HepG2 (cell line): Measurements from ENCODE around the gene DEGS1. TPM values are rescaled to one million over a fixed set of nuclear protein-coding genes. Genes with fewer than 3 reads are reported as not detected.

ENCODE experiments used
- ATF7 ChIP-seq, 2 experiments: fragments of 450-650 bp in 1 of 2; sonication (generic) in 1 of 2; formaldehyde crosslinking in 1 of 2; IDR thresholded peaks; 2 replicates each; pipeline versions ENCODE4 v1.4.0 to v1.6.1; 2016 to 2020; ENCODE audit warnings: antibody characterized with exemption in 1 of 2, mild to moderate bottlenecking in 1 of 2, missing genetic modification reagents in 1 of 2
- CHD2 ChIP-seq: IDR thresholded peaks from 2 replicates; pipeline ENCODE4 v1.6.1; 2011; ENCODE audit warnings: low read depth, low read length, improper control_type of control experiment
- ELF4 ChIP-seq: sonication (generic); formaldehyde crosslinking; IDR thresholded peaks from 2 replicates; pipeline ENCODE4 v1.5.0; 2020; ENCODE audit warnings: missing genetic modification reagents, mild to moderate bottlenecking, moderate library complexity, borderline replicate concordance
- EZH2 ChIP-seq: conservative IDR thresholded peaks from 2 replicates; pipeline ENCODE4 v1.6.1; 2012; ENCODE audit warnings: mild to moderate bottlenecking, low read depth, low read length, moderate library complexity
- HNRNPH1 ChIP-seq: fragments of 200-400 bp; formaldehyde crosslinking; optimal IDR thresholded peaks from 2 replicates; pipeline ENCODE3; 2017; ENCODE audit warnings: mild to moderate bottlenecking, low read depth, low read length
- KAT8 ChIP-seq: IDR thresholded peaks from 2 replicates; pipeline ENCODE4 v1.6.1; 2016; ENCODE audit warnings: missing genetic modification reagents, missing compliant biosample characterization
- MAFF ChIP-seq: IDR thresholded peaks from 2 replicates; pipeline ENCODE4 v1.6.1; 2011; ENCODE audit warnings: low read depth, low read length, improper control_type of control experiment
- MBD4 ChIP-seq: IDR thresholded peaks from 2 replicates; pipeline ENCODE4 v1.6.1; 2012; ENCODE audit warnings: low read length, inconsistent platforms, borderline replicate concordance
- MBNL3 ChIP-seq: fragments of 250-450 bp; sonication (Bioruptor Pico); conservative IDR thresholded peaks from 2 replicates; pipeline ENCODE4 v1.8.0; 2022; ENCODE audit warnings: mild to moderate bottlenecking, inconsistent platforms
- MIER3 ChIP-seq: IDR thresholded peaks from 2 replicates; pipeline ENCODE4 v1.6.1; 2016; ENCODE audit warnings: missing compliant biosample characterization, borderline replicate concordance
- MTA3 ChIP-seq: sonication (generic); formaldehyde crosslinking; IDR thresholded peaks from 2 replicates; pipeline ENCODE4 v1.4.0; 2020; ENCODE audit warnings: missing genetic modification reagents
- MZF1 ChIP-seq: sonication (generic); formaldehyde crosslinking; IDR thresholded peaks from 2 replicates; pipeline ENCODE4 v1.8.1; 2023; ENCODE audit warnings: mild to moderate bottlenecking, missing genetic modification reagents, borderline replicate concordance
- NKX3-1 ChIP-seq: sonication (generic); formaldehyde crosslinking; IDR thresholded peaks from 2 replicates; pipeline ENCODE4 v1.5.0; 2020; ENCODE audit warnings: missing genetic modification reagents
- NR2C2 ChIP-seq: sonication (generic); formaldehyde crosslinking; IDR thresholded peaks from 2 replicates; pipeline ENCODE4 v1.4.0; 2020; ENCODE audit warnings: missing genetic modification reagents, mild to moderate bottlenecking, moderate library complexity, borderline replicate concordance
- NR2F6 ChIP-seq, 2 experiments: IDR thresholded peaks; 2 replicates each; pipeline ENCODE4 v1.6.1; 2016; ENCODE audit warnings: antibody characterized with exemption in 1 of 2, mild to moderate bottlenecking in 1 of 2
- SP2 ChIP-seq: sonication (generic); formaldehyde crosslinking; IDR thresholded peaks from 2 replicates; pipeline ENCODE4 v1.5.1; 2020; ENCODE audit warnings: mild to moderate bottlenecking, missing genetic modification reagents
- SRSF4 ChIP-seq: fragments of 200-400 bp; formaldehyde crosslinking; IDR thresholded peaks from one replicate; pipeline ENCODE4 v1.6.1; 2018; ENCODE audit warnings: mild to moderate bottlenecking, low read depth, low read length, moderate library complexity; ENCODE audit not compliant: poor library complexity, severe bottlenecking
- TMF1 ChIP-seq: sonication (generic); formaldehyde crosslinking; IDR thresholded peaks from 2 replicates; pipeline ENCODE4 v1.8.1; 2022; ENCODE audit warnings: low read depth, missing genetic modification reagents
- ZBTB3 ChIP-seq: sonication (generic); formaldehyde crosslinking; IDR thresholded peaks from 2 replicates; pipeline ENCODE4 v1.4.0; 2020; ENCODE audit warnings: low read depth, mild to moderate bottlenecking, moderate library complexity, missing genetic modification reagents, borderline replicate concordance
- ZFAT ChIP-seq: sonication (generic); formaldehyde crosslinking; conservative IDR thresholded peaks from 2 replicates; pipeline ENCODE4 v1.8.1; 2023; ENCODE audit warnings: missing genetic modification reagents, inconsistent platforms
- ZFP36L2 ChIP-seq: sonication (generic); formaldehyde crosslinking; IDR thresholded peaks from 2 replicates; pipeline ENCODE4 v1.4.0; 2020; ENCODE audit warnings: missing genetic modification reagents
- ZNF335 ChIP-seq: sonication (generic); formaldehyde crosslinking; IDR thresholded peaks from 2 replicates; pipeline ENCODE4 v1.4.0; 2020; ENCODE audit warnings: missing genetic modification reagents
- ZNF430 ChIP-seq: sonication (generic); formaldehyde crosslinking; IDR thresholded peaks from 2 replicates; pipeline ENCODE4 v1.9.0; 2021; ENCODE audit warnings: mild to moderate bottlenecking, missing genetic modification reagents
- ZNF549 ChIP-seq: sonication (generic); formaldehyde crosslinking; IDR thresholded peaks from 2 replicates; pipeline ENCODE4 v1.5.0; 2020; ENCODE audit warnings: missing genetic modification reagents
- ZNF598 ChIP-seq: sonication (generic); formaldehyde crosslinking; IDR thresholded peaks from 2 replicates; pipeline ENCODE4 v1.5.1; 2020; ENCODE audit warnings: mild to moderate bottlenecking, missing genetic modification reagents, borderline replicate concordance
- ZNF75D ChIP-seq: sonication (generic); formaldehyde crosslinking; IDR thresholded peaks from 2 replicates; pipeline ENCODE4 v1.8.1; 2023; ENCODE audit warnings: missing genetic modification reagents, mild to moderate bottlenecking, borderline replicate concordance
- polyA plus RNA-seq, 8 experiments: library from polyadenylated mRNA; depleted of rRNA in 3 of 8; stranded (reverse) in 7 of 8; unstranded in 1 of 8; fragments of >200 nt; fragmentation: Illumina TruSeq in 4 of 8; extraction: Trizol in 4 of 8; gene quantifications; 2 replicates each; pipeline versions ENCODE4 v1.2.1 to v1.2.3, GENCODE V29; 2011 to 2016; ENCODE audit warnings: low read depth in 4 of 8, missing spikeins in 1 of 8, mixed read lengths in 1 of 8; ENCODE audit not compliant: insufficient read depth in 1 of 8
- total RNA-seq, 5 experiments: library from RNA; depleted of rRNA; stranded (reverse); fragments of >200 nt; fragmentation: Illumina TruSeq; extraction: Trizol; gene quantifications; 2 replicates each; pipeline ENCODE4 v1.2.3, GENCODE V29; 2016; ENCODE audit warnings: low read depth in 1 of 5
- TF ChIP-seq, protein P1 (sequence below): sonication (generic); formaldehyde crosslinking; IDR thresholded peaks from 2 replicates; pipeline ENCODE4 v1.9.0; 2021; ENCODE audit warnings: missing genetic modification reagents, mild to moderate bottlenecking, borderline replicate concordance
- TF ChIP-seq, protein P2 (sequence below): sonication (generic); formaldehyde crosslinking; conservative IDR thresholded peaks from 2 replicates; pipeline ENCODE4 v1.8.0; 2022; ENCODE audit warnings: missing genetic modification reagents

DEGS1 gene
- total and polyA plus RNA-seq, 2 of the 13 experiments (the other 11 are each of a cell fraction or from before 2014, with no cell fraction given): 18.1 to 35.9 TPM

GRCh38 chr1:224182866-224183590 is at the start of gene DEGS1 (continued):
- TF ChIP-seq ELF4 (CRISPR knock-in tag): no peak
- no peak for TF ChIP-seq MTA3 (CRISPR knock-in tag)
- TF ChIP-seq NR2F6 (IDR thresholded peaks at IDR 0.05): no peak
- TF ChIP-seq NR2F6 (CRISPR knock-in tag; IDR thresholded peaks at IDR 0.05): no peak
- TF ChIP-seq SP2: peak; percentile 45; the same call in 1 of the 2 replicates
- TF ChIP-seq NKX3-1 (CRISPR knock-in tag): no peak
- TF ChIP-seq MAFF: no peak
- peak; percentile 78 for TF ChIP-seq CHD2
- TF ChIP-seq NR2C2: peak; percentile 48; the same call in 1 of the 2 replicates
- TF ChIP-seq ATF7 (IDR thresholded peaks at IDR 0.05): no peak
- no peak for TF ChIP-seq ATF7 (CRISPR knock-in tag; IDR thresholded peaks at IDR 0.05)
- TF ChIP-seq MBNL3 (CRISPR knock-in tag): no peak
- no peak for TF ChIP-seq HNRNPH1
- no peak for TF ChIP-seq ZNF549 (CRISPR knock-in tag)
- TF ChIP-seq ZFP36L2 (CRISPR knock-in tag): no peak
- no peak for TF ChIP-seq MBD4
- no peak for TF ChIP-seq ZNF598
- no peak for TF ChIP-seq MZF1 (CRISPR knock-in tag)
- no peak for TF ChIP-seq ZBTB3 (CRISPR knock-in tag)
- peak; percentile 38; the same call in 1 of the 2 replicates for TF ChIP-seq ZNF335 (CRISPR knock-in tag)
- peak; percentile 48 for TF ChIP-seq KAT8 (CRISPR knock-in tag)
- TF ChIP-seq ZNF75D (CRISPR knock-in tag): no peak
- no peak for TF ChIP-seq SRSF4
- no peak for TF ChIP-seq EZH2
- TF ChIP-seq, protein P1, sequence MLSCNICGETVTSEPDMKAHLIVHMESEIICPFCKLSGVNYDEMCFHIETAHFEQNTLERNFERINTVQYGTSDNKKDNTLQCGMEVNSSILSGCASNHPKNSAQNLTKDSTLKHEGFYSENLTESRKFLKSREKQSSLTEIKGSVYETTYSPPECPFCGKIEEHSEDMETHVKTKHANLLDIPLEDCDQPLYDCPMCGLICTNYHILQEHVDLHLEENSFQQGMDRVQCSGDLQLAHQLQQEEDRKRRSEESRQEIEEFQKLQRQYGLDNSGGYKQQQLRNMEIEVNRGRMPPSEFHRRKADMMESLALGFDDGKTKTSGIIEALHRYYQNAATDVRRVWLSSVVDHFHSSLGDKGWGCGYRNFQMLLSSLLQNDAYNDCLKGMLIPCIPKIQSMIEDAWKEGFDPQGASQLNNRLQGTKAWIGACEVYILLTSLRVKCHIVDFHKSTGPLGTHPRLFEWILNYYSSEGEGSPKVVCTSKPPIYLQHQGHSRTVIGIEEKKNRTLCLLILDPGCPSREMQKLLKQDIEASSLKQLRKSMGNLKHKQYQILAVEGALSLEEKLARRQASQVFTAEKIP (CRISPR knock-in tag): no peak
- TF ChIP-seq, protein P2, sequence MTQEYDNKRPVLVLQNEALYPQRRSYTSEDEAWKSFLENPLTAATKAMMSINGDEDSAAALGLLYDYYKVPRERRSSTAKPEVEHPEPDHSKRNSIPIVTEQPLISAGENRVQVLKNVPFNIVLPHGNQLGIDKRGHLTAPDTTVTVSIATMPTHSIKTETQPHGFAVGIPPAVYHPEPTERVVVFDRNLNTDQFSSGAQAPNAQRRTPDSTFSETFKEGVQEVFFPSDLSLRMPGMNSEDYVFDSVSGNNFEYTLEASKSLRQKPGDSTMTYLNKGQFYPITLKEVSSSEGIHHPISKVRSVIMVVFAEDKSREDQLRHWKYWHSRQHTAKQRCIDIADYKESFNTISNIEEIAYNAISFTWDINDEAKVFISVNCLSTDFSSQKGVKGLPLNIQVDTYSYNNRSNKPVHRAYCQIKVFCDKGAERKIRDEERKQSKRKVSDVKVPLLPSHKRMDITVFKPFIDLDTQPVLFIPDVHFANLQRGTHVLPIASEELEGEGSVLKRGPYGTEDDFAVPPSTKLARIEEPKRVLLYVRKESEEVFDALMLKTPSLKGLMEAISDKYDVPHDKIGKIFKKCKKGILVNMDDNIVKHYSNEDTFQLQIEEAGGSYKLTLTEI (CRISPR knock-in tag): no peak
- no peak for TF ChIP-seq ZFAT (CRISPR knock-in tag)
- TF ChIP-seq ZNF430 (CRISPR knock-in tag): 0 out of 2 replicates have a peak, but pooled peaks have one; percentile 3
- peak; percentile 60; the same call in 1 of the 2 replicates for TF ChIP-seq TMF1 (CRISPR knock-in tag)
- TF ChIP-seq MIER3 (CRISPR knock-in tag): no peak
